GM13976 (cell line): ENCODE data around the gene WNT7B.

Source experiments
- DNase-seq: peaks from one replicate; pipeline ENCODE4 v3.0.0; 2012; ENCODE audit warnings: low spot score
- CTCF ChIP-seq: IDR thresholded peaks from 2 replicates; pipeline ENCODE4 v1.5.1; 2012; ENCODE audit warnings: borderline replicate concordance, mild to moderate bottlenecking; ENCODE audit not compliant: insufficient read depth; ENCODE audit errors: extremely low read depth, missing control alignments, control extremely low read depth
- in situ Hi-C: fragments of 300-500 bp; cut with MboI; formaldehyde crosslinking; loops from one replicate; pipeline ENCODE4 v1.12.0; 2022; ENCODE audit warnings: low sequenced_read_pairs, mixed read lengths, inconsistent platforms; ENCODE audit not compliant: unreplicated experiment

Gene WNT7B

GRCh38 chr22:45907996-45908395 is 69.0 kb downstream of the WNT7B start:
- in situ Hi-C loops: no loop called here
- DNase-seq: no peak
- no peak for TF ChIP-seq CTCF

GRCh38 chr22:45907378-45907777 is 69.6 kb downstream of the WNT7B start:
- TF ChIP-seq CTCF: no peak
- no peak for DNase-seq
- in situ Hi-C loops: no loop called here

GRCh38 chr22:45906946-45907345 is 70.0 kb downstream of the WNT7B start:
- DNase-seq: no peak
- TF ChIP-seq CTCF: no peak
- in situ Hi-C loops: no loop called here

- in situ Hi-C loops: no loop called here
- TF ChIP-seq CTCF: no peak
- no peak for DNase-seq
Observed at GRCh38 chr22:45905924-45906865, 70.8 kb downstream of the WNT7B start.

GRCh38 chr22:45905326-45905923 is 71.5 kb downstream of the WNT7B start:
- no peak for TF ChIP-seq CTCF
- DNase-seq: no peak
- in situ Hi-C loops: no loop called here

- no peak for DNase-seq
- in situ Hi-C loops: no loop called here
- no peak for TF ChIP-seq CTCF
Observed at GRCh38 chr22:45904236-45904635, 72.7 kb downstream of the WNT7B start.
